A673 (cell line): ENCODE results near the gene DIRAS1. TPM values are rescaled to one million over a fixed set of nuclear protein-coding genes. Genes with fewer than 3 reads are reported as not detected.

Experiments
- BruUV-seq: library from RNA; stranded (reverse); fragments of 400-500 nt; replicated peaks from 2 replicates; lab custom pipeline; 2021; lab: Mats Ljungman, UMichigan
- CTCF ChIA-PET: fragments of 300-600 bp; sonication (Branson Sonifier 250); formaldehyde crosslinking; loops from one replicate; lab custom pipeline; 2022; ENCODE audit warnings: antibody characterized with exemption; lab: Charles Lee
- POLR2A ChIA-PET: fragments of 300-600 bp; sonication (Branson Sonifier 250); formaldehyde crosslinking; loops from one replicate; lab custom pipeline; 2022; ENCODE audit warnings: antibody characterized with exemption; ENCODE audit not compliant: low non-redundant PET; lab: Charles Lee
- DNase-seq: peaks from one replicate; pipeline ENCODE4 v3.0.0-alpha.2; 2015; ENCODE audit warnings: low spot score
- H3K27ac ChIP-seq: fragments of 200-600 bp; sonication (generic); 2 replicates; pipeline ENCODE4 v1.5.1; 2016; ENCODE audit warnings: mixed run types, low read depth, mild to moderate bottlenecking, mixed read lengths, antibody characterized with exemption, low read length; ENCODE audit not compliant: poor library complexity, severe bottlenecking
- H3K27me3 ChIP-seq: fragments of 200-600 bp; sonication (generic); replicated peaks from 2 replicates; pipeline ENCODE4 v1.6.1; 2017; ENCODE audit warnings: mixed run types, low read depth, mild to moderate bottlenecking, mixed read lengths, antibody characterized with exemption, low read length; ENCODE audit not compliant: insufficient read depth, poor library complexity
- H3K36me3 ChIP-seq: fragments of 200-600 bp; sonication (generic); 2 replicates; pipeline ENCODE4 v1.6.1; 2016; ENCODE audit warnings: mixed run types, mild to moderate bottlenecking, mixed read lengths, antibody characterized with exemption, low read length; ENCODE audit not compliant: insufficient read depth, poor library complexity, severe bottlenecking
- H3K4me1 ChIP-seq: fragments of 200-600 bp; sonication (generic); 2 replicates; pipeline ENCODE4 v1.6.1; 2017; ENCODE audit warnings: mixed run types, mild to moderate bottlenecking, mixed read lengths, antibody characterized with exemption, low read length; ENCODE audit not compliant: insufficient read depth, poor library complexity, severe bottlenecking
- H3K4me3 ChIP-seq: fragments of 200-600 bp; sonication (generic); 2 replicates; pipeline ENCODE4 v1.5.1; 2016; ENCODE audit warnings: low read depth, mixed run types, mild to moderate bottlenecking, mixed read lengths, low read length; ENCODE audit not compliant: poor library complexity, severe bottlenecking
- H3K9me3 ChIP-seq: fragments of 200-600 bp; sonication (generic); 2 replicates; pipeline ENCODE4 v1.6.1; 2016; ENCODE audit warnings: mixed run types, low read depth, mild to moderate bottlenecking, mixed read lengths, antibody characterized with exemption, low read length; ENCODE audit not compliant: poor library complexity, severe bottlenecking
- CTCF ChIP-seq: fragments of 300-800, 200-600 bp; sonication (generic); conservative IDR thresholded peaks from 2 replicates; pipeline ENCODE4 v1.5.1; 2017; ENCODE audit warnings: low read depth, mild to moderate bottlenecking, antibody characterized with exemption, low read length, moderate library complexity, mixed read lengths
- EZH2 ChIP-seq: fragments of 200-600 bp; sonication (generic); IDR thresholded peaks from 2 replicates; pipeline ENCODE4 v1.6.1; 2017; ENCODE audit warnings: borderline replicate concordance, low read depth, mild to moderate bottlenecking, mixed read lengths, antibody characterized with exemption, low read length; ENCODE audit not compliant: poor library complexity, severe bottlenecking
- intact Hi-C: fragments of 100-400 bp; cut with micrococcal nuclease; formaldehyde crosslinking; loops from one replicate; pipeline ENCODE4 v1.10.0; 2022; ENCODE audit not compliant: unreplicated experiment
- total RNA-seq: library from RNA; stranded (reverse); gene quantifications from 2 replicates; pipeline ENCODE4 v1.2.3, GENCODE V29; 2021

DIRAS1 gene
- total RNA-seq, 1 experiment from 2014 or later = 36.8 TPM

GRCh38 chr19:2665103-2665502 lies 56.1 kb downstream of the DIRAS1 start:
- no TSS peak for BruUV-seq
- Histone ChIP-seq H3K36me3 (no peaks in the 10 kb centered on the region), H3K9me3 (no peaks in the 10 kb centered on the region), H3K27me3 (no peaks in the 10 kb centered on the region), H3K27ac (no peak overlapping the region), H3K4me1 (no peaks in the 10 kb centered on the region), H3K4me3 (no peak overlapping the region)
- no peak for DNase-seq
- ChIA-PET CTCF (interaction anchor here (0.7 kb wide), 1 partner anchor 89 kb away, joined by 4 read pairs; no protein-coding TSS in a partner anchor), POLR2A (no interaction called here)
- no peak for TF ChIP-seq CTCF
- no peak for TF ChIP-seq EZH2
- intact Hi-C loops = no loop called here

Other genes starting within 250 kb of the DIRAS1 start
- gene GADD45B, start 245.2 kb downstream of the DIRAS1 start, total RNA-seq = 12.3 and 16.4 TPM in 2 replicates
- gene GNG7, start 18.7 kb downstream of the DIRAS1 start, total RNA-seq = 0.30 and 1.4 TPM in 2 replicates
- gene SLC39A3, start 18.6 kb upstream of the DIRAS1 start, total RNA-seq = 43.2 and 44.8 TPM in 2 replicates
- gene SGTA, start 61.9 kb upstream of the DIRAS1 start, total RNA-seq = 101 and 106 TPM in 2 replicates
- gene THOP1, start 64.1 kb upstream of the DIRAS1 start, total RNA-seq = 168 and 186 TPM in 2 replicates
- 3.5 and 5.1 TPM in 2 replicates for gene ZNF554, start 98.5 kb upstream of the DIRAS1 start, total RNA-seq
- gene ZNF555, start 120.1 kb upstream of the DIRAS1 start, total RNA-seq = 4.8 and 6.2 TPM in 2 replicates
- gene ZNF556, start 146.0 kb upstream of the DIRAS1 start, total RNA-seq = not detected in 2 replicates
- gene ZNF57, start 179.6 kb upstream of the DIRAS1 start, total RNA-seq = 5.1 and 5.5 TPM in 2 replicates
- 6.3 and 6.4 TPM in 2 replicates for gene ZNF77, start 223.6 kb upstream of the DIRAS1 start, total RNA-seq